HEK293 (cell line): ENCODE results near the gene CATSPERD.

Experiments
- EGR2 ChIP-seq: fragments of 450-650 bp; formaldehyde crosslinking; IDR thresholded peaks from 2 replicates; pipeline ENCODE4 v1.5.1; 2016; ENCODE audit warnings: low read depth, missing biosample characterization, missing genetic modification characterization
- KLF16 ChIP-seq: fragments of 450-650 bp; formaldehyde crosslinking; IDR thresholded peaks from 2 replicates; pipeline ENCODE4 v1.5.1; 2017; ENCODE audit warnings: missing biosample characterization, missing genetic modification characterization
- KLF7 ChIP-seq: fragments of 450-650 bp; formaldehyde crosslinking; IDR thresholded peaks from 2 replicates; pipeline ENCODE4 v1.5.1; 2016; ENCODE audit warnings: missing biosample characterization, missing genetic modification characterization, borderline replicate concordance
- KLF9 ChIP-seq: fragments of 450-650 bp; formaldehyde crosslinking; IDR thresholded peaks from 2 replicates; pipeline ENCODE4 v1.5.1; 2016; ENCODE audit warnings: missing biosample characterization, missing genetic modification characterization, low read depth
- REPIN1 ChIP-seq: fragments of 450-650 bp; formaldehyde crosslinking; IDR thresholded peaks from 2 replicates; pipeline ENCODE4 v1.5.1; 2017; ENCODE audit warnings: missing biosample characterization, missing genetic modification characterization, low read depth
- TRIM28 ChIP-seq: IDR thresholded peaks from 2 replicates; pipeline ENCODE4 v1.6.1; 2011; ENCODE audit warnings: low read length, control low read depth, borderline replicate concordance
- ZBTB21 ChIP-seq: fragments of 450-650 bp; formaldehyde crosslinking; IDR thresholded peaks from 2 replicates; pipeline ENCODE4 v1.5.1; 2017; ENCODE audit warnings: missing biosample characterization, missing genetic modification characterization
- ZBTB8A ChIP-seq: fragments of 450-650 bp; formaldehyde crosslinking; IDR thresholded peaks from 2 replicates; pipeline ENCODE4 v1.5.1; 2016; ENCODE audit warnings: missing biosample characterization, missing genetic modification characterization
- ZFP69B ChIP-seq: fragments of 450-650 bp; formaldehyde crosslinking; IDR thresholded peaks from 2 replicates; pipeline ENCODE4 v1.5.1; 2016; ENCODE audit warnings: missing biosample characterization, missing genetic modification characterization
- ZNF114 ChIP-seq: fragments of 450-650 bp; formaldehyde crosslinking; IDR thresholded peaks from 2 replicates; pipeline ENCODE4 v1.5.0; 2017; ENCODE audit warnings: missing biosample characterization, missing genetic modification characterization
- ZNF302 ChIP-seq: fragments of 450-650 bp; formaldehyde crosslinking; IDR thresholded peaks from 2 replicates; pipeline ENCODE4 v1.5.1; 2016; ENCODE audit warnings: missing biosample characterization, missing genetic modification characterization, low read depth
- ZNF335 ChIP-seq: fragments of 450-650 bp; formaldehyde crosslinking; conservative IDR thresholded peaks from 2 replicates; pipeline ENCODE4 v1.5.1; 2016; ENCODE audit warnings: missing biosample characterization, missing genetic modification characterization
- ZNF354C ChIP-seq: fragments of 450-650 bp; formaldehyde crosslinking; IDR thresholded peaks from 2 replicates; pipeline ENCODE4 v1.5.1; 2016; ENCODE audit warnings: missing biosample characterization, missing genetic modification characterization, low read depth, borderline replicate concordance
- ZNF404 ChIP-seq: fragments of 450-650 bp; formaldehyde crosslinking; IDR thresholded peaks from 2 replicates; pipeline ENCODE4 v1.5.1; 2017; ENCODE audit warnings: missing biosample characterization, missing genetic modification characterization
- ZNF433 ChIP-seq: fragments of 450-650 bp; formaldehyde crosslinking; IDR thresholded peaks from 2 replicates; pipeline ENCODE4 v1.5.1; 2016; ENCODE audit warnings: missing biosample characterization, missing genetic modification characterization, low read depth
- ZNF530 ChIP-seq: fragments of 450-650 bp; formaldehyde crosslinking; IDR thresholded peaks from 2 replicates; pipeline ENCODE4 v1.5.1; 2016; ENCODE audit warnings: low read depth, missing biosample characterization, missing genetic modification characterization
- TF ChIP-seq, protein P1 (sequence below): fragments of 450-650 bp; formaldehyde crosslinking; IDR thresholded peaks from 2 replicates; pipeline ENCODE4 v1.5.1; 2017; ENCODE audit warnings: missing biosample characterization, missing genetic modification characterization
- TF ChIP-seq, protein P2 (sequence below): fragments of 450-650 bp; formaldehyde crosslinking; optimal IDR thresholded peaks from 2 replicates; pipeline ENCODE3; 2016; ENCODE audit warnings: missing biosample characterization, mild to moderate bottlenecking, missing genetic modification characterization
- TF ChIP-seq, protein P3 (sequence below): fragments of 450-650 bp; formaldehyde crosslinking; conservative IDR thresholded peaks from 2 replicates; pipeline ENCODE4 v1.5.1; 2016; ENCODE audit warnings: low read depth, missing biosample characterization, missing genetic modification characterization
- TF ChIP-seq, protein P4 (sequence below): fragments of 450-650 bp; formaldehyde crosslinking; IDR thresholded peaks from 2 replicates; pipeline ENCODE4 v1.5.1; 2016; ENCODE audit warnings: missing biosample characterization, missing genetic modification characterization, borderline replicate concordance
- TF ChIP-seq, protein P5 (sequence below): fragments of 450-650 bp; formaldehyde crosslinking; IDR thresholded peaks from 2 replicates; pipeline ENCODE4 v1.5.1; 2016; ENCODE audit warnings: missing biosample characterization, missing genetic modification characterization
- TF ChIP-seq, protein P6 (sequence below): fragments of 450-650 bp; formaldehyde crosslinking; IDR thresholded peaks from 2 replicates; pipeline ENCODE4 v1.5.1; 2016; ENCODE audit warnings: missing biosample characterization, missing genetic modification characterization

Gene CATSPERD

DNA sequence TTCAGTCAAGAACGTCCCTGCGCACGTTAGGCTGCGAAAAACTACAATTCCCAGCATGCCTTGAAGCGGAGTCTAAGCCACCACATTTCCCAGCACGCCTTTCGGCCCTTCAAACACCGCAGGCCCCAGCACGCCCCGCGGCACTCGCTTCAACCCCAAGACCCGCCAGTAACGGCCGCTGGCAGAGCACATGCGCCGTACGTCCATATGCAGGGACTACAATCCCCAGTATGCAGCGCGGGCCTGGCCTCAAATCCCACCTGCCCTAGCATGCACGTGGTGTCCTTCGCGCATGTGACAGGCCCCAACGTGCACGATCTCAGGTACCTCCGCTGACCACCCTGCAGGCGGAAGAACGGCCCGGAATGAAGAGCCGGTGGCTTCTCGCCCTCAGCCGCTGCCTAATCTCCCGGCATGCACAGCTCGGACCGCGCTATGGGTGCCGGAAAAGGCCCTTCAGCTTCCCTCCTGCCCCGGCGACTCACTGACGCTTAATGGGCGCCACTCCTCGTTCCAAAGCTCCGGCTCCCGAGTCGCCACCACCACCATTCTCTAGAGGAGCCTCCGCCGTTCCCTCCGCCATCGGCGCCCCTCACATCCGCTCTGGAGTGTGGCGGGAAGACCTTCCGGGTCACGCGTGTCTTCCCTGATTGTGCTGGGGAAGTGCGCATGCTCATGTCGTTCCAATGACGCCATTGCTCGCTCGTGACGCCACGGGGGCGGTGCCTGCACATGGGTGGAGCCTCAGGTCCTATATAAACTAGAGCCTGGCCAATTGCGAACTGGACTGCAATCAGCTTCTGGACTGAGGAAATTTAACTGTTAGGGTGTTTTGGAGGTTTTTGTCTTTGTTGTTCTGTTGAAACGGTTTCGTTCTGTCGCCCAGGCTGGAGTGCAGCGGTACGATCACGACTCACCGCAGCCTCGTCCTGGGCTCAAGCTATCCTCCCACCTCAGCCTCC is 70.4 kb downstream of the CATSPERD start, which contains the start of gene DUS3L (continued):
- TF ChIP-seq, protein P1, sequence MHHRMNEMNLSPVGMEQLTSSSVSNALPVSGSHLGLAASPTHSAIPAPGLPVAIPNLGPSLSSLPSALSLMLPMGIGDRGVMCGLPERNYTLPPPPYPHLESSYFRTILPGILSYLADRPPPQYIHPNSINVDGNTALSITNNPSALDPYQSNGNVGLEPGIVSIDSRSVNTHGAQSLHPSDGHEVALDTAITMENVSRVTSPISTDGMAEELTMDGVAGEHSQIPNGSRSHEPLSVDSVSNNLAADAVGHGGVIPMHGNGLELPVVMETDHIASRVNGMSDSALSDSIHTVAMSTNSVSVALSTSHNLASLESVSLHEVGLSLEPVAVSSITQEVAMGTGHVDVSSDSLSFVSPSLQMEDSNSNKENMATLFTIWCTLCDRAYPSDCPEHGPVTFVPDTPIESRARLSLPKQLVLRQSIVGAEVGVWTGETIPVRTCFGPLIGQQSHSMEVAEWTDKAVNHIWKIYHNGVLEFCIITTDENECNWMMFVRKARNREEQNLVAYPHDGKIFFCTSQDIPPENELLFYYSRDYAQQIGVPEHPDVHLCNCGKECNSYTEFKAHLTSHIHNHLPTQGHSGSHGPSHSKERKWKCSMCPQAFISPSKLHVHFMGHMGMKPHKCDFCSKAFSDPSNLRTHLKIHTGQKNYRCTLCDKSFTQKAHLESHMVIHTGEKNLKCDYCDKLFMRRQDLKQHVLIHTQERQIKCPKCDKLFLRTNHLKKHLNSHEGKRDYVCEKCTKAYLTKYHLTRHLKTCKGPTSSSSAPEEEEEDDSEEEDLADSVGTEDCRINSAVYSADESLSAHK, result 0 out of 2 replicates have a peak, but pooled peaks have one; percentile 9
- TF ChIP-seq ZFP69B (tag by site-specific recombination) (peak; percentile 68), KLF9 (tag by site-specific recombination) (peak; percentile 64), REPIN1 (no peak), KLF7 (tag by site-specific recombination) (peak; percentile 37; the same call in 1 of the 2 replicates), EGR2 (tag by site-specific recombination) (no peak), ZNF114 (tag by site-specific recombination) (no peak), ZNF433 (no peak), ZNF530 (no peak), ZNF404 (tag by site-specific recombination) (no peak), ZNF302 (no peak), ZBTB8A (tag by site-specific recombination) (0 out of 2 replicates have a peak, but pooled peaks have one; percentile 64), ZNF354C (tag by site-specific recombination) (no peak), KLF16 (tag by site-specific recombination) (peak; percentile 87), ZBTB21 (peak; percentile 100), ZNF335 (tag by site-specific recombination) (peak; percentile 100), TRIM28 (peak; percentile 32; the same call in 1 of the 2 replicates)
- TF ChIP-seq, protein P2, sequence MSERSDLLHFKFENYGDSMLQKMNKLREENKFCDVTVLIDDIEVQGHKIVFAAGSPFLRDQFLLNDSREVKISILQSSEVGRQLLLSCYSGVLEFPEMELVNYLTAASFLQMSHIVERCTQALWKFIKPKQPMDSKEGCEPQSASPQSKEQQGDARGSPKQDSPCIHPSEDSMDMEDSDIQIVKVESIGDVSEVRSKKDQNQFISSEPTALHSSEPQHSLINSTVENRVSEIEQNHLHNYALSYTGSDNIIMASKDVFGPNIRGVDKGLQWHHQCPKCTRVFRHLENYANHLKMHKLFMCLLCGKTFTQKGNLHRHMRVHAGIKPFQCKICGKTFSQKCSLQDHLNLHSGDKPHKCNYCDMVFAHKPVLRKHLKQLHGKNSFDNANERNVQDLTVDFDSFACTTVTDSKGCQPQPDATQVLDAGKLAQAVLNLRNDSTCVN (tag by site-specific recombination), result peak; percentile 81
- TF ChIP-seq, protein P3, sequence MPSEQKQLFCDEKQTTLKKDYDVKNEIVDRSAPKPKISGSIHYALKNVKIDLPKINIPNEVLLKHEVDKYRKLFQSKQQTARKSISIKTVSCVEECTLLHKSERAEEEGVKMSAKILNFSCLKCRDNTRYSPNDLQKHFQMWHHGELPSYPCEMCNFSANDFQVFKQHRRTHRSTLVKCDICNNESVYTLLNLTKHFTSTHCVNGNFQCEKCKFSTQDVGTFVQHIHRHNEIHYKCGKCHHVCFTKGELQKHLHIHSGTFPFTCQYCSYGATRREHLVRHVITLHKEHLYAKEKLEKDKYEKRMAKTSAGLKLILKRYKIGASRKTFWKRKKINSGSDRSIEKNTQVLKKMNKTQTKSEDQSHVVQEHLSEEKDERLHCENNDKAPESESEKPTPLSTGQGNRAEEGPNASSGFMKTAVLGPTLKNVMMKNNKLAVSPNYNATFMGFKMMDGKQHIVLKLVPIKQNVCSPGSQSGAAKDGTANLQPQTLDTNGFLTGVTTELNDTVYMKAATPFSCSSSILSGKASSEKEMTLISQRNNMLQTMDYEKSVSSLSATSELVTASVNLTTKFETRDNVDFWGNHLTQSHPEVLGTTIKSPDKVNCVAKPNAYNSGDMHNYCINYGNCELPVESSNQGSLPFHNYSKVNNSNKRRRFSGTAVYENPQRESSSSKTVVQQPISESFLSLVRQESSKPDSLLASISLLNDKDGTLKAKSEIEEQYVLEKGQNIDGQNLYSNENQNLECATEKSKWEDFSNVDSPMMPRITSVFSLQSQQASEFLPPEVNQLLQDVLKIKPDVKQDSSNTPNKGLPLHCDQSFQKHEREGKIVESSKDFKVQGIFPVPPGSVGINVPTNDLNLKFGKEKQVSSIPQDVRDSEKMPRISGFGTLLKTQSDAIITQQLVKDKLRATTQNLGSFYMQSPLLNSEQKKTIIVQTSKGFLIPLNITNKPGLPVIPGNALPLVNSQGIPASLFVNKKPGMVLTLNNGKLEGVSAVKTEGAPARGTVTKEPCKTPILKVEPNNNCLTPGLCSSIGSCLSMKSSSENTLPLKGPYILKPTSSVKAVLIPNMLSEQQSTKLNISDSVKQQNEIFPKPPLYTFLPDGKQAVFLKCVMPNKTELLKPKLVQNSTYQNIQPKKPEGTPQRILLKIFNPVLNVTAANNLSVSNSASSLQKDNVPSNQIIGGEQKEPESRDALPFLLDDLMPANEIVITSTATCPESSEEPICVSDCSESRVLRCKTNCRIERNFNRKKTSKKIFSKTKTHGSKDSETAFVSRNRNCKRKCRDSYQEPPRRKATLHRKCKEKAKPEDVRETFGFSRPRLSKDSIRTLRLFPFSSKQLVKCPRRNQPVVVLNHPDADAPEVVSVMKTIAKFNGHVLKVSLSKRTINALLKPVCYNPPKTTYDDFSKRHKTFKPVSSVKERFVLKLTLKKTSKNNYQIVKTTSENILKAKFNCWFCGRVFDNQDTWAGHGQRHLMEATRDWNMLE (tag by site-specific recombination), result peak; percentile 95
- TF ChIP-seq, protein P4, sequence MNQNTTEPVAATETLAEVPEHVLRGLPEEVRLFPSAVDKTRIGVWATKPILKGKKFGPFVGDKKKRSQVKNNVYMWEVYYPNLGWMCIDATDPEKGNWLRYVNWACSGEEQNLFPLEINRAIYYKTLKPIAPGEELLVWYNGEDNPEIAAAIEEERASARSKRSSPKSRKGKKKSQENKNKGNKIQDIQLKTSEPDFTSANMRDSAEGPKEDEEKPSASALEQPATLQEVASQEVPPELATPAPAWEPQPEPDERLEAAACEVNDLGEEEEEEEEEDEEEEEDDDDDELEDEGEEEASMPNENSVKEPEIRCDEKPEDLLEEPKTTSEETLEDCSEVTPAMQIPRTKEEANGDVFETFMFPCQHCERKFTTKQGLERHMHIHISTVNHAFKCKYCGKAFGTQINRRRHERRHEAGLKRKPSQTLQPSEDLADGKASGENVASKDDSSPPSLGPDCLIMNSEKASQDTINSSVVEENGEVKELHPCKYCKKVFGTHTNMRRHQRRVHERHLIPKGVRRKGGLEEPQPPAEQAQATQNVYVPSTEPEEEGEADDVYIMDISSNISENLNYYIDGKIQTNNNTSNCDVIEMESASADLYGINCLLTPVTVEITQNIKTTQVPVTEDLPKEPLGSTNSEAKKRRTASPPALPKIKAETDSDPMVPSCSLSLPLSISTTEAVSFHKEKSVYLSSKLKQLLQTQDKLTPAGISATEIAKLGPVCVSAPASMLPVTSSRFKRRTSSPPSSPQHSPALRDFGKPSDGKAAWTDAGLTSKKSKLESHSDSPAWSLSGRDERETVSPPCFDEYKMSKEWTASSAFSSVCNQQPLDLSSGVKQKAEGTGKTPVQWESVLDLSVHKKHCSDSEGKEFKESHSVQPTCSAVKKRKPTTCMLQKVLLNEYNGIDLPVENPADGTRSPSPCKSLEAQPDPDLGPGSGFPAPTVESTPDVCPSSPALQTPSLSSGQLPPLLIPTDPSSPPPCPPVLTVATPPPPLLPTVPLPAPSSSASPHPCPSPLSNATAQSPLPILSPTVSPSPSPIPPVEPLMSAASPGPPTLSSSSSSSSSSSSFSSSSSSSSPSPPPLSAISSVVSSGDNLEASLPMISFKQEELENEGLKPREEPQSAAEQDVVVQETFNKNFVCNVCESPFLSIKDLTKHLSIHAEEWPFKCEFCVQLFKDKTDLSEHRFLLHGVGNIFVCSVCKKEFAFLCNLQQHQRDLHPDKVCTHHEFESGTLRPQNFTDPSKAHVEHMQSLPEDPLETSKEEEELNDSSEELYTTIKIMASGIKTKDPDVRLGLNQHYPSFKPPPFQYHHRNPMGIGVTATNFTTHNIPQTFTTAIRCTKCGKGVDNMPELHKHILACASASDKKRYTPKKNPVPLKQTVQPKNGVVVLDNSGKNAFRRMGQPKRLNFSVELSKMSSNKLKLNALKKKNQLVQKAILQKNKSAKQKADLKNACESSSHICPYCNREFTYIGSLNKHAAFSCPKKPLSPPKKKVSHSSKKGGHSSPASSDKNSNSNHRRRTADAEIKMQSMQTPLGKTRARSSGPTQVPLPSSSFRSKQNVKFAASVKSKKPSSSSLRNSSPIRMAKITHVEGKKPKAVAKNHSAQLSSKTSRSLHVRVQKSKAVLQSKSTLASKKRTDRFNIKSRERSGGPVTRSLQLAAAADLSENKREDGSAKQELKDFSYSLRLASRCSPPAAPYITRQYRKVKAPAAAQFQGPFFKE (tag by site-specific recombination), result no peak
- TF ChIP-seq, protein P5, sequence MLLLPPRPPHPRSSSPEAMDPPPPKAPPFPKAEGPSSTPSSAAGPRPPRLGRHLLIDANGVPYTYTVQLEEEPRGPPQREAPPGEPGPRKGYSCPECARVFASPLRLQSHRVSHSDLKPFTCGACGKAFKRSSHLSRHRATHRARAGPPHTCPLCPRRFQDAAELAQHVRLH (tag by site-specific recombination), result peak; percentile 84; the same call in 1 of the 2 replicates
- TF ChIP-seq, protein P6, sequence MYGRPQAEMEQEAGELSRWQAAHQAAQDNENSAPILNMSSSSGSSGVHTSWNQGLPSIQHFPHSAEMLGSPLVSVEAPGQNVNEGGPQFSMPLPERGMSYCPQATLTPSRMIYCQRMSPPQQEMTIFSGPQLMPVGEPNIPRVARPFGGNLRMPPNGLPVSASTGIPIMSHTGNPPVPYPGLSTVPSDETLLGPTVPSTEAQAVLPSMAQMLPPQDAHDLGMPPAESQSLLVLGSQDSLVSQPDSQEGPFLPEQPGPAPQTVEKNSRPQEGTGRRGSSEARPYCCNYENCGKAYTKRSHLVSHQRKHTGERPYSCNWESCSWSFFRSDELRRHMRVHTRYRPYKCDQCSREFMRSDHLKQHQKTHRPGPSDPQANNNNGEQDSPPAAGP (tag by site-specific recombination), result peak; percentile 91
